Mesothelial cell of epicardium (in vitro differentiated cells): Measurements from ENCODE around the gene ADAMTS16. TPM values are rescaled to one million over a fixed set of nuclear protein-coding genes. Genes with fewer than 3 reads are reported as not detected.

ENCODE experiments used
- DNase-seq, 2 experiments: peaks; one replicate each; pipeline ENCODE4 v3.0.0; 2021; ENCODE audit warnings: low spot score in 2 of 2; ENCODE audit not compliant: unreplicated experiment in 2 of 2
- H3K27ac Mint-ChIP-seq: 2 replicates; pipeline ENCODE4 v1.8.0; 2021; ENCODE audit warnings: mixed read lengths
- H3K27me3 Mint-ChIP-seq: 2 replicates; pipeline ENCODE4 v1.8.0; 2021; ENCODE audit warnings: low read depth, mixed read lengths
- H3K36me3 Mint-ChIP-seq: 2 replicates; pipeline ENCODE4 v1.8.0; 2021; ENCODE audit warnings: mixed read lengths
- H3K4me1 Mint-ChIP-seq: 2 replicates; pipeline ENCODE4 v1.8.0; 2021; ENCODE audit warnings: mixed read lengths
- H3K4me3 Mint-ChIP-seq: 2 replicates; pipeline ENCODE4 v1.8.0; 2021; ENCODE audit warnings: mild to moderate bottlenecking, moderate library complexity, mixed read lengths
- H3K9me3 Mint-ChIP-seq: 2 replicates; pipeline ENCODE4 v1.8.0; 2021; ENCODE audit warnings: mixed read lengths
- CTCF ChIP-seq: fragments of 200-600 bp; sonication (generic); IDR thresholded peaks from one replicate; pipeline ENCODE4 v1.5.0; 2021; ENCODE audit warnings: antibody characterized with exemption; ENCODE audit not compliant: unreplicated experiment
- total RNA-seq: library from RNA; stranded (reverse); gene quantifications from 3 replicates; pipeline ENCODE4 v1.2.1, GENCODE V29; 2021

The ADAMTS16 gene
- total RNA-seq, 1 donor from 2014 or later, result 24.3 TPM

DNA sequence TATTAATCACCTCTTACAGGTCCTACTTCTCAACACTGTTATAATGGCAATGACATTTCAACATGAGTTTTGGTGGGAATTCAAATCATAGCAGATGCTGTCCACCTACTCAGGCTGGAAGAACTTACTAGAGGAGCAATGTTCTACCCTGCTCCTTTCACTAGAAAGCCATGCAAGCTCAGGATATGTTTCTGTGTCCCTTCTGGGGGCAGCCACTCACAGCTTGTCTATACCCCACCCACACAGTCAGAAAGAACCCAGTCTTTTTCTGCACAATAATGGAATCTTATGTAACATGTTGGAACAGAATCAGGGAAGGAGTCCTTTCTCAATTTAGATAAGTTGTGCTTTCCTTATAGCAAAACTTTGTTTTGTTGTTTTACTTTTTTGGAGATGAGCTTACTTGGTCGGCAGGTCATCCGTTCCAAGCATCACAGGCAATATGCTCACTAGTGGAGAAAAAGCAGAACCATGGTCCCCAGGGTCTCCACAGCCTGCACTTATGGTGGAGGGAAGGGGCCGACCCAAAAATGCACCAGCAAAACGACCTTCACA, 229.0 kb downstream of the ADAMTS16 start:
- DNase-seq, result no peak
- Mint-ChIP-seq H3K27me3 (no peaks in the 10 kb centered on the region), H3K27ac (no peak overlapping the region), H3K4me3 (no peak overlapping the region), H3K4me1 (peaks cover 11% of the 10 kb centered on the region), H3K9me3 (no peaks in the 10 kb centered on the region), H3K36me3 (no peaks in the 10 kb centered on the region)
- TF ChIP-seq CTCF, result no peak
